ENCODE data around the gene ADAMTS12.

The ADAMTS12 gene

DNA sequence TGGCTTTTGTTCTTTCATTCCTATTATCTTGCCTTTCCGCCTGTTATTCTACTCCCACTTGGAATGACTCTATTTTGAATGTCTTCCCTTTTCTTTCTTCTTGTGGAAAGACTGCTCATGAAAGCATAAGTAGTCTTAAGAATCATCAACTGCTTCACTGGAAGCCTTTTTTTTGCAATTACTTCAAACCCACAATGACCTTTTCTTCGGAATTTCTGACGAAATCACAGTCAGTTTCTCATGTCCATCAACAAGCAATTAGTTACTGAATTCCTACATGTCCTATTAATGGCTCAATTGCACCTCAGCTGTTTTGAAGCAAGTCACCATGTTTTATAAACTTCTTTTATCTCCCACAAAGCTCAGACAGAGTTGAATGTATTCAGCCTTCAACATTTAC lies 254.8 kb downstream of the ADAMTS12 start:
- no peak for DNase-seq

DNA sequence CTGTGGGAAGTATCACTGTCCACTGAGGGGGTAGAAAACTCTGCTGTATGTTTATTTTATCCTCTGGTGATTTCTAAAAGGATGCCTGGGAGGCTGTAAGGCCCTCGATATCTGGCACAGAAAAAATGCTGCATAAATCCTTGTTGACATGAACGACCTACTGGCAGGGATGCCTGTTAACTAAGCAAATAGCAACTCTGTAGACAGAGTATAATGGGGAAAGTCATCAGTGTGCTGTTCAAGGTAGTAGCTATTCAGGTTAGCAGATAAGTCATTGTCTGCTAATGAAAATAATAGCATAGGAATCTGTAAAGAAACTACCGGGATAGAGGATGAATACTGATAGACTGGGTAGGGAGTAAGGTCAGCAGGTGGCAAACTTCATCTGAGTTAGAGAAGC lies 256.2 kb downstream of the ADAMTS12 start:
- DNase-seq: no peak

DNA sequence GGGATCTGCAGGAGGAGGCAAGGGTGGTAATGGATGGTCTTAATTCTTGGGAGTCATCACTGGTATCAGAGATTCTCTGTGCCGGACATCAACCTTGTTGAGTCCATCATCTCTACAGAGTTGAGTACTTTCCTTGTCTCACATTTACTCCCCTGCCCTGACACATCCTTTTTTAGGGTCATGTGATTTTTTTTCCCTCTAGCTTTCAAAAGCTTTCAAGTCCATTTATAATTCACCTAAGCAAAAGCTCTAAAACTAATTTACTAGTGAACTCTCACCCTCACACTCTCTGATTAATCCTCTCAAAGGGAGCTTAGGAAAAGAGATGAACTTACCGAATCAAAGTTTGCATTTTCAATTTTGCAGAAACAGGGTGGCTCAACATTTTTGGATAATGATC lies 258.1 kb downstream of the ADAMTS12 start:
- DNase-seq: no peak

DNA sequence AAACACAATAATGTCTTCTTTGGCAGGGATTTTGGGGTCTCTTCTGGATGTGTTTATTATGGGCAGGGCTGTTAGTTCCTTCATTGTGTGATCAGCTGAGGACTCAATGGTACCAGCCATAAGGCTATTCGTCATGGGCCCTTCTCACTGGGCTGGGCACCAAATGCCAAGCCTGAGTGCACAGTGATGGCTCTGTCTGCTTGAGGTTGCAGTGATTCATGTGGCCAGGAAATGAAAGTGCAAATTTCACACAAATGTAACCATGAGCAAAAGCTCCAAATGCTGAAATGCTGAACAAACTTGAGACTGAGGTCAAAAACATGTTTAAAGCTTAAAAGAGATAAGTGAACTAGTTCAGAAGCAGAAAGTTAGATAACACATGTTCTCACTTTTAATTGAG lies 260.0 kb downstream of the ADAMTS12 start:
- DNase-seq: no peak

DNA sequence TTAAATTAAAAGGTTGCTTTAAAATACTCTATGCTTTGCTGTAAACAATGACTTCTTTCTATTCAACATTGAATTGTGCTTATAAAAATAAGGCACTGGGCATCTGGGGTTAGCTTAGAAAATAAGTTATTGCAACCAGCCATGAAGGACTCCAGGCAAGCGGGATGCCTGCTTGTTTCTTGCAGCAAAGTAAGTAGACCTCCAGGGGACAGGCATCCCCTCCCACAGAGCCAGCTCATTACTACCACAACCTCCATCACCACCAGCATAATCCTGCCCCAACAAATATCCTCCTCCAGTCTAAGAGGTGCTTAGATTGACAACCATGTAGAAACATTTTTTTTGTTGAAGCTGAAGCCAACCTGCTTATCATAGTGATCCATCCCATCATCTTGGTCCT lies 260.7 kb downstream of the ADAMTS12 start:
- no peak for DNase-seq

DNA sequence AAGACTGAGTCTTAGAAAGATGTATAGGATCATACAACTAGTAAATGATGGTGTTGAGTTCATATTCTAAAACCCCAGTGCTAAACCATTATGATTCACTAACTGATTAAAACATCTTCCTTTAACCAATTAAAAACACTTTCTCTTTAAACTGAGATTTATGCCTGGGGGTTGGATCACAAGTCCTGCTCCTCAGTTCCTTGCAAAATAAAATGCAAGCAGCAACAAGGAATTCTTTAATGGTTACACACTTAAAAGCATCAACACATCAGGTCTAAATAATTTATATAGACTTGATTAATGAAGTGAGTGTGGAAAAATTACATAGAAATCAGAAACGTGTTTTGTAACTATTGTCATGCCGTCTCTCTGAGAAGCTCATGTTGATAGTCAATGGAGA lies 261.8 kb downstream of the ADAMTS12 start:
- DNase-seq: no peak

DNA sequence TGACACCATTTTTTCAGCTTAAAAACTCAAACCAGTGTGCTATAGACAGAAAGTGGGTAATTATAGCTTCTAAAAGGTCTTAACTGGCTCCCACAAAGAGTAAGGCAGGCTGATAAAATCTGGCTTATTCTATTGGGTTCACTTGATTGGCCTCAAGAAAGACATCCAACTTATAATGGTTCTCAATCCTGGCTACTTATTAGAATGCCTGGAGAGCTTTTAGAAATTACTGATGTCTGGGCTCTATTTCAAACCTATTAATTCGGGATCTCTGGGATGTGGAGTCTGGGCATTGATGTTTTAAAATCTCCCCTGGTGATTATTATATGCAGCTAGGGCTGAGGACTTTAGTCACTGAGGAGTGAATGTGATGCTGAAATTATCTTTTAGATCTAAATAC lies 263.0 kb downstream of the ADAMTS12 start:
- DNase-seq: no peak

DNA sequence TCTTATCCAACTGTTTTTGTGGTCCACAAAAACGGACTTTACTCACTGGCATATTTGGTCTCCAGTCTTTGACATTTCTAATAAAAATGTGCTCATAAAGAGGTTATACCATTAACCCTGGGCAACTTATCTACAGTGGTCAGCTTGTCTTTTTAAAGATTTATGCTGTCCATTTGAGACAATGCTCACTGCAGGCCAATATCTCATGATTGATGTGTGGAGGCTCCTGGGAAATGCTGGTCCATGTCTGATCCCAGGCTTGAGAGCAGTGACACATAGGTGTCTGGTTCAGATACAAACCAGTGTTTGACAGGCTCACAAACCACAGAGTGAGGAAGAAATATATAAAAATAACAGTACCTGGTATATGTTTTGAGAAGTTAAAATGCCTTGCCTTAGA lies 270.3 kb downstream of the ADAMTS12 start:
- no peak for DNase-seq

DNA sequence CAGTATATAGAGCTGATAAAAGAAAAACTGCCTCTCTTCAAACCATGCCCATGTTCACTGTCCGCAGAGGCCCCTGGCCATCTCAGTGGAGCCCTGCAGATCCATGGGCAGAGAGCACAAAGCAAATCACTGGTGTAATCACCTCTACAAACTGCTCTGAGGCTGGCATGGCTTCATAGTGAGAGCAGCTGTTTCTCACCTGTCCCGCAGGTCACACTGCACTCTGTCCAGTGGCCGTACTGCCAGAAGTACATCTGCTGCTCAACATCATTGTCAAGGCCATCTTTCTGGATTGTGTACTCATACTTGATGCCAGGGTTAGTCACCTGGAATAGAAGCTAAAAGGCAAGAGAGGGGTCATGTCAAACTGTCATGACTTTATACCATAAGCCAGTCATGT lies 277.8 kb downstream of the ADAMTS12 start:
- DNase-seq: no peak

DNA sequence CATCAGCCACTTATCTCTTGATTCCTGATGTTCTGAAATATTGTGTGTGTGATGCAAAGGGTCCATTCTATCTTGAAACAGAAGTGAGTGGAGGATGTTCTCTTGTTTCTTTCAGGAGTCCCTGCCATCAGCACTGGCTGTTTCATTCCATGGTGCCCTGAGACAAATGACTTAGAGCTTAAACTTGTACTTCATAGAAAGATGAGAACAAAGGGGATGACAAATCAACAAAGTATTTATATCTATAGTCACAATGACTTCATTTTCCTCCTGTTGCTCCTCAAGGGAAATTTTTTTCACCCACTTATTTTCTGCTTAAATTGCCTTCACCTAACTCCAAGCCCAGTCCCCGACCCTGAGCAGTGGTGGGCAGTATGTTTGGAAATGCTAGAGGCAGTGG lies 279.4 kb downstream of the ADAMTS12 start:
- DNase-seq: no peak

DNA sequence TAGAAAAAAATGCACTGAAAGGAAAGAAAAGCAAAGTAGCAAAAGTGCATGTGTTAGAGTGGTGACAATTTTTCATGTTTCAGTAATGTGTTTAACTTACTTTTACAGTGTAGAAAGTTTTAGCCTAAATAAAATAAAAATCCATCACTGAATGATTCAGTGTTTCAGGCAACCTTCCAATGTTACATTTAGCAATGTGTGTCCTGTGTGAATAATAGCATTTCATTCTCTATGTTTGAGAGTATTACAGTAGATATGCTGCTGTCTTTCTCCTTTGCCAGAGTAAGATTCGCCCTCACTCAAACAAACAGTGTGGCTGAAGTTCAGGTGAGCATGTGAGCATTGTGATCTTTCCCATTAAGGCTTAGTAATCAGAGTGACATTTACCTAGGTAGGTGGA lies 279.9 kb downstream of the ADAMTS12 start:
- no peak for DNase-seq

DNA sequence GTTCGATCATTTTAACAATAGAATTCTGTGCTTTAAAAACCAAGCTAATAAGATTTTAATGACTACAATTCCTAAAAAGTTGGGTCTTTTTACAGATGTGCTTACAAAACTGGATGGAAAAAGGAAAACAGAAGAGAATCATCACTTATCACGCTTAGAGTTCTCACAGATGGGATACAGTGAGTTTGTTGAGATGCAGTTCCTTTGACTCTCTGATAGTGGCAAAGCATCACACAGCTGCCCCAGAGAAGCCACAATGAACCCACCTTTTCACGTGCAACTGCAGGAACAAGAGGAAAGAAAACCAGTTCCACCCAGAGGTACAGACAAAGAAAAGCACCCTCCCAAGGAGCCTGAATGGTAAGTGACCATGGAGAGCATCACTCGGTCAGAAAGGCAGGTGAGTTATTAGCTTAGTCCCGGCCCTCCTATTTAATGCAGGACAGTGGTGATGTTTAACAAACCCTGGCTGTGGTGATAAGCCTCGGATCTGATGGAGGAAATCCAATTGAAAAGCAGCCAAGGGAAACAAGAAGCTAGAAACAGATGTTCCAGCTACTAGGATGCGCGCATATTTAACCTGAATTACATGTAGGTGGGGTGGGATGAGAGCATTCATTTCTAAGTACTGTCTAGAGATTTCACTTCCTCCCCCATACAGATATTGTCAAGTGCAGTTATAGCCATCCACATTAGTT lies 283.3 kb downstream of the ADAMTS12 start:
- no peak for DNase-seq

DNA sequence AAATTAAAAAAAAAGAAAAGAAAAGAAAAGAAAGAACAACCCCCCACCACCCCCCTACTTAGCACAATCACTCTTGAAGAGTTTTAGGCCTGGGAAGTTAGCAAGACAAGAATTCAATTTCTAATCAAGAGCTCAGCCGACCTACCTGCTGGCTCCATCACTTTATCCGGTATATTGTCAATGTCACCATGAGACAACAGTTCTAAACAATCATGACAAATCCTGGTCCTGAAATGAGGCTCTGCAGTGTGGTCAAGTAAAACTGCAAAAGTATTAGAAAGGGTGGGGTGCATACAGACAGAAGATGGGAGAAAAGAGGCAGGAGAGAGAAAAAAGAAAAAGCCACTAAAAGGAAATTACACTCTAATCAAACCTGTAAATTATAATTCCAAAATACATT lies 287.3 kb downstream of the ADAMTS12 start:
- no peak for DNase-seq

DNA sequence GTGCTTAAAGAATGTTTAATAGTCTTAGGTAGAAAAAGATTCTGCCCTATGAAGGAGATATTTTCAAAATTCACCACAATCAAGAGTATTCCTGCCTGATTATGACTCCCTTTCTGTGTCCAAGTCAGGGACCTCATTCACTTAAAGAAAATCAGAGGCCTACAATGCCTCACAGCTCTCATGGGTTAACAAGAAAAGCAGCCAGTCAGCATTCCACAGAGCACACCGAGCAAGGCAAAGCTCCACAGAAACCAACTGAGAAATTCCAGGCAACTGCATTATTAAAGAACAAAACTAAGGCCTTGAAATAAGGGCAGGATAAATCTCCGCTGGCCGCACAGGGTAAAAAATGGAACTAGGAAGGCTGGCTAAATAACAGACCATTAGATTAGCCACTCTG lies 289.9 kb downstream of the ADAMTS12 start:
- DNase-seq: no peak

DNA sequence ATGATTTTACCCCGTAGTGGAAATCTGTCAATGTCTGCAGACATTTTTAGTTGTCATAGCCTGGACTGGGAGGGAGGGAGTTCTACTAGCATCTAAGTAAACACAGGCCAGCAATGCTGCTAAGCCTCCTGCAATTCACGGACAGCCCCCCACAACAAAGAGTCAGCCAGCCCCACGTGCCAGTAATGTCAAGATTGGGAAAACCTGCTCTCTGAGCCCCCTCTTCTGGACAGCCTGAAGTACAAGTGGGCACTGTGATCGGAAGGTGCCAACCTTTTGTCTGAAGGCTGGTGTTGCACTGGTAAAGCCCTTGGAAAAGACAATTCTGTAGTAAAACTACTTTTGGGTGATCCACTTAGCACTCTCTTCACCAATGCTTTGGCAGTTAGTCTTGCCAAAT lies 296.5 kb downstream of the ADAMTS12 start:
- no peak for DNase-seq

DNA sequence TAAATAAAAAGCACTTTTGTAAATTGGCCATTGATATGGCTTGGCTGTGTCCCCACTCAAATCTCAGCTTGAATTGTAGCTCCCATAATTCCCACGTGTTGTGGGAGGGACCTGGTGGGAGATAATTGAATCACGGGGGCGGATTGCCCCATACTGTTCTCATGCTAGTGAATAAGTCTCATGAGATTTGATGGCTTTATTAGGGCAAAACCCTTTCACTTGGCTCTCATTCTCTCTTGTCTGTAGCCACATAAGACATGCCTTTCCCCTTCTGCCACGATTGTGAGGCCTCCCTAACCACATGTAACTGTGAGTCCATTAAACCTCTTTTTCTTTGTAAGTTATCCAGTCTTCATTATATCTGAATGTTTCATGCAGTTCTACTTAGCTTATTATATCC lies 297.8 kb downstream of the ADAMTS12 start:
- DNase-seq: no peak

DNA sequence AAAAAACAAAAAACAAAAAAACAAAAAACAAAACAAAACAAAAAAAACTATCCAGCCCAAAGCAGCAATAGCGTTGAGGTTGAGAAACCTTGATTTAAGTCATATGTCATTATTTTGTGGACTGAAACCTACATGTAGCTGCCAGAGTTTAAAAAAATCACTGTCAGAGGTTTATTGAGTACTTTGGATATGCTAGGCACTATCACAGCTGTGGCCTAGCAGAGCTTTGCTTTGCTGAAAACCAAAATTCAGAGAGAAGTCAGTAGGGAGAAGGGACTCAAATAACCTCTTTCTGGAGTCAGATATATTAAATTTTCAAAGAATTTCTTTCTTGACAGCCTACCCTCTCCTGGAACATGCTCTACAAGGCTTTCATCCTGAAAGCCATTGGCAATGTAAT lies 299.5 kb downstream of the ADAMTS12 start:
- no peak for DNase-seq

DNA sequence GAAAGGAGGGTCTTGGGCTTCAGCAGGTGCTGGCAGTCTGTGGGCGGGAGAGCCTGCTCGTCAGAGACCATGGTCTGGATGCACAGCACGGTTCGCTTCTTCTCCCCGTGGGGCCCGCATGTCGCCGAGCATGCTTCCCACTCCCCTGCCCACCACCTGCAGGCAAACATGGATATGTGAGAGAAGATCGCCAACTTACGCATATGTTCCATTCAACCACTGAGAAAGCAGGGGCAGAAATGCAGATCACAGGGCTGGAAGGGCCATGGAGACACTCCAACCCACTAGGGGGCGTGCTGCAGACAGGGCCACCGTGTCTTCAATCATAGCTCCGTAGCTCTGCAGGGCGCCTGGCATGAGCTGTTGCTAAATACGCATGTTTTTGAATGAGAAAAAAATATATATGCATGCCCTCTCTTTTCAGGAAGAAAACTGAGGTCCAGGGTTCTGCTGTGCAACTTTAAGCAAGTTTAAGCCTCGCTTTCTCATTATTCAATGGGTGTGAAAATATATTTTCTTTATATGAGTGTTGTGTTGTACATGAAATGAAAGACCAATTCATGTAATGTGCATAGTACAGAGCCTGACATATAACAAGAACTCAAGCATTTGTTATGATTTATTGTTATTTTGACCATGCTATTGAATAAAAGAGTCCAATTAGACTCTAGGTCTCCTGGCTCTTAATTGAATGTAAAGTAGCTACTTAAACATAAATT lies 303.0 kb downstream of the ADAMTS12 start:
- peak; percentile 6 to 8 for DNase-seq

DNA sequence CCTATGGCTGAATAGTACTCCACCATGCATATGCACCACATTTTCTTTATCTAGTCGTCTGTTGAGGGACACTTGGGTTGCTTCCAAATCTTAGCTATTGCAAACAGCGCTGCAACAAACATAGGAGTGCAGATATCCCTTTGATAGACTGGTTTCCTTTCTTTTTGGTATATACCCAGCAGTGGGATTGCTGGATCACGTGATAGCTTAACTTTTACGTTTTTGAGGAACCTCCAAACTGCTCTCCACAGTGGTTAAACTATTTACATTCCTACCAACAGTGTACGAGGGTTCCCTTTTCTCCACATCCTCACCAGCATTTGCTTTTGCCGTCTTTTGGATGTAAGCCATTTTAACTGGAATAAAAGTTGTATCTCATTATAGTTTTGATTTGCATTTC lies 308.5 kb downstream of the ADAMTS12 start:
- no peak for DNase-seq

DNA sequence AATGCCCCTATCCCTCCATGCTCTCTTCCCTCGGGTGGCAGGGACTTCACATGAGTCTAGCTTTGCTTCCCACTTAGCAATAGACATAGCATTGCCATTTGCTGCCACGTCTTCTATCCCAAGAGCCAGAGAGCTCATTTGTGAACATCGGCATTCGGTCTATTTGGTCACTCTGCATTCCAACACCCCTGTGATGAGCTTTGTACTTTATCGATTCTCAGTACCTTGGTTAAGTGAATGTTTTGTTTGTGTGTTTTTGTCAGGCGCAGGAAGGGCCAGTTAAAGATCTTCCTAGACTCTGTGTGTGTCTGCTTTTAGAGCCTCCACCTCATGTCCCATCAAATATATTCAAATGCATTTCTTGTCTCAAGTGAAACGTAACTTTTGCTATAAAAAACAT lies 309.4 kb downstream of the ADAMTS12 start:
- DNase-seq: no peak

DNA sequence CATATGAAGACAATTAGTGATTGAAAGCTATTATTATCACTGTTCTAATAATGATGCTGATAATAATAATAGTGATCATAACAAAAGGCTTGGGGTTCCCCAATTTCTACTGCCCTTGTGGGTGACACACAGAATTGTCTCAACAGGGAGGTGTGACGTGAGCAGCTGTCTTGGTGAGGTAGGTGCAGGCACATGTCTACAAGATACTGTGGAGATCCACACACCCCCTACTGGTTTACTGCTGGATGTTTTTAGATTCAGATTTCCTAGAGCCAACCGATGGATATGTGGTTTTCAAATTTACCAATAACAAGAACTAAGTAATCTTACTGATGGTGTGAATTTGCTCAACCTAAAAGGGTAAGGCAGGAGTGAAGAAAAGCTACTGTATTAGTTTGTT lies 312.0 kb downstream of the ADAMTS12 start:
- DNase-seq: no peak

DNA sequence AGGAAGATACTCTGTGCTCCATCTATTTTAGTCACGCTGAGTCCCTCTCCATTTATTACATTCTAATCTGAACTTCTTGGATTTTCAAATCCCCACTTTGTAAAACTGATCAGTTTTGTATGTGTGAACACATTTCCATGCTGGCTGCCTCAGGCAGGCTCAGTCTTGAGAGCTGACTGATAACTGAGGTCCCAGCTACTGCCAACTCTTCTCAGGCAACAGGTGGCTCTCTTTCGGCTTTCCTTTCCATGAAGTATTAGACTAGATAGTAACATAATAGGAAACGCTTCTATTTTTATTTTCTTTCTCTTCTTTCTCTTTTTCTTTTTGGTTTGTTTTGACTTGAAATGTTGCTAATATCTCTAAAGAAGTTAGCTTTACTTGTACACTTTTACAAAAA lies 312.6 kb downstream of the ADAMTS12 start:
- no peak for DNase-seq

DNA sequence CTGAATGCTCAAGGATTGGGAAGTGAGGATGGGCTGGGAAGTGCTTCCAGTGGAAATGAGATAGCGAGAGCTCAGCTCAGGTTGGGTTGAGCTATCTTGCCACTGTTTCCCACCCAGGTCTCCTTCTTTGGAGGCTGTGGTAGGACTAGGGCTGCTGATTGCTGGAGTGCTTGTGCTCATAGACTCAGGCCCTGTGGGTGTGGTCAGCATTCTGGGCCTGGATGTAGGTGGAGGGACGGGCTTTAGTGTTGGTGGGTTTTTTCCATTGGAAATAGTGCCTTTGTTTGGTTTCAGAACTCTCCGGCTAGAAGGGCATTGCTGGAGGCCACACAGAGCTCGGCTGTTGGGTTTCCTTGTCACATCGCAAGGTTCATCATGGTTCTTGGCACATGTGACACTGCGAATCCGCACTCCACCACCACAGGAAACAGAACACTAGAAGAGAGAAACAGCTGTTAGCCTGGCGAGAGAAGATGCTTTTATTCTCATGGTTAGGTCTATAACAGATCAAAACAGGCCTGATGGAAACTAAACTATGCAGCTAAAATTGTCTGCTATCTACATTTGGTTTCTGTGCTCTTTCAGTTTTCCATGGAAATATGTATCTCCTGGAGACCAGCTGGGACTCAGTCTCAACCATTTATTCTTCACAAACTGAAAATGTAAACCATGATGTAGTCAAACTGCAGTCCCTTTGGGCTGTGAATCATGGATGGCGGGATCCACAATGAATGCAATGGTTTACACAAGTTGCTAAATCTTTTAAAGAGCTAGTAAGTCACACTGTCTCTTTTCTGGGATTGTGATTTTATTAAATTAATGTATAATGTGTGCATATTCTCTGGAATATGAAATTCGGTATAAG lies 314.8 kb downstream of the ADAMTS12 start:
- no peak for DNase-seq

DNA sequence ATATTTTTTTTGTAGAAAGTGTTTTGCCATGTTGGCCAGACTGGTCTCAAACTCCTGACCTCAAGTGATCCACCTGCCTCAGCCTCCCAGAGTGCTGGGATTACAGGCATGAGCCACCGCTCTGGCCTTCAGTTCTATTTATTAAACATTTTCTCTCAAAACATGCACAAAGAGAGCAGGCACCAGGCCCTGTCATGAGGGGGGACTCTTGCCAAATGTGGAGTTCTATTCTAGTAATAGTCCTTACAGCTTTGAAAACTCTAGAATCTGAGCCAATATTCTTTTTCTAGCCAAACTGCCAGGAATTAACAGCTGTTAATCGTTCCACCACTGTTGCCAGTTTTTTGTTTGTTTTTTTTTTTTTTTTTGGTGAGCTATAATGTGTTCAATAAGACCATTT lies 326.5 kb downstream of the ADAMTS12 start:
- DNase-seq: no peak

All from activated CD4-positive, alpha-beta T cell treated with anti-CD3 and anti-CD28 coated beads for 4 hours (primary cell).